GM12875 (cell line): Measurements from ENCODE around the gene TMEM151B.

ENCODE experiments used
- H3K4me3 ChIP-seq: one replicate; pipeline ENCODE4 v1.5.1; 2011; ENCODE audit warnings: low read depth, low read length, control low read depth
- TF ChIP-seq, protein P1 (sequence below): IDR thresholded peaks from 2 replicates; pipeline ENCODE4 v1.5.1; 2011; ENCODE audit warnings: low read depth, mild to moderate bottlenecking, control low read depth, inconsistent platforms, low read length, moderate library complexity, borderline replicate concordance; ENCODE audit not compliant: insufficient read depth

The TMEM151B gene

DNA sequence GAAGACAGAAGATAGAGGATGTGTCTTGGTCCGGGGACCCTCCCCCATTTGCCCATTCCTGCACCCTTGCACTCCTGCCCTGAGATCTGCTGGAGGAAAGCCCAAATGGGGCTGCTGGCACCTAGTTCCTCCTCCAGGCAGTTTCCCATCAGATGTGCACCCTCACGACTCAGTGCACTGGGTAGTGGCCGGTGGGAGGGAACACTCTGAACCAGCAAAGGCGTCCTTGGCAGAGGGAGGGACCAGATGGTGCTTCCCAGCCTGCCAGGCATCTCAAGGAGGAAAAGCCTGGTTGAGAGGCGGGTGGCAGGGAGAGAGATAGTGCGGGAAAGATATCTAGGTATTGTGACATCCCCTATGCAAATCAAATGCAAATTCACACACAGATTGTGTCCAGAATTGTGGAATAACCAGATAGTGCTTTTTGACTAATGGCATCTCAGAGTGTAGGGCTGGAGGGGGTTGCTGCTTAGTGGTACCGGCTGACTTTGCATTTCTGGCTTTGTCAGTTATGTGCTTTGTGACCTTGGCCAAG is 19.5 kb downstream of the TMEM151B start:
- H3K4me3 ChIP-seq = no peak overlapping the region
- TF ChIP-seq, protein P1, sequence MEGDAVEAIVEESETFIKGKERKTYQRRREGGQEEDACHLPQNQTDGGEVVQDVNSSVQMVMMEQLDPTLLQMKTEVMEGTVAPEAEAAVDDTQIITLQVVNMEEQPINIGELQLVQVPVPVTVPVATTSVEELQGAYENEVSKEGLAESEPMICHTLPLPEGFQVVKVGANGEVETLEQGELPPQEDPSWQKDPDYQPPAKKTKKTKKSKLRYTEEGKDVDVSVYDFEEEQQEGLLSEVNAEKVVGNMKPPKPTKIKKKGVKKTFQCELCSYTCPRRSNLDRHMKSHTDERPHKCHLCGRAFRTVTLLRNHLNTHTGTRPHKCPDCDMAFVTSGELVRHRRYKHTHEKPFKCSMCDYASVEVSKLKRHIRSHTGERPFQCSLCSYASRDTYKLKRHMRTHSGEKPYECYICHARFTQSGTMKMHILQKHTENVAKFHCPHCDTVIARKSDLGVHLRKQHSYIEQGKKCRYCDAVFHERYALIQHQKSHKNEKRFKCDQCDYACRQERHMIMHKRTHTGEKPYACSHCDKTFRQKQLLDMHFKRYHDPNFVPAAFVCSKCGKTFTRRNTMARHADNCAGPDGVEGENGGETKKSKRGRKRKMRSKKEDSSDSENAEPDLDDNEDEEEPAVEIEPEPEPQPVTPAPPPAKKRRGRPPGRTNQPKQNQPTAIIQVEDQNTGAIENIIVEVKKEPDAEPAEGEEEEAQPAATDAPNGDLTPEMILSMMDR = no peak

DNA sequence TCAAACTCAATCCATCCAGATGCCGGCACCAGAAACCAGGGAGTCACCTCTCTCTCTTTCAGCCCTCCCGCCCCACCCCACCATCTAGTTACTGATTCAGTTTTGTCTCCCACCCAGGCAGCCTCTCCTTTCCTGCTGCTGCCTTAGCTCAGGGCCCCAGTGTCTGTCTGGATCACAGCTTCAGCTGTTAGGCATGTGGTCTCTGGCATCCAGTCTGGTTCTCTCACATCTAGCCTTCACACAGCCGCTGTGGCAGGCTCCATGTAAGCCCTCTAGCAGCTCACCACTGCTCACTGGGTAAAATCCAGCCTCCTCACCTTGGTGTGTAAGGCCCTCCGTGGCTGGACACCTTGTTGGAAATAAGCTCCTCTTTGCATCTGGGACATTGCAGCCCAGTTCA is 21.6 kb downstream of the TMEM151B start:
- TF ChIP-seq, protein P1 = no peak
- no peak overlapping the region for H3K4me3 ChIP-seq

DNA sequence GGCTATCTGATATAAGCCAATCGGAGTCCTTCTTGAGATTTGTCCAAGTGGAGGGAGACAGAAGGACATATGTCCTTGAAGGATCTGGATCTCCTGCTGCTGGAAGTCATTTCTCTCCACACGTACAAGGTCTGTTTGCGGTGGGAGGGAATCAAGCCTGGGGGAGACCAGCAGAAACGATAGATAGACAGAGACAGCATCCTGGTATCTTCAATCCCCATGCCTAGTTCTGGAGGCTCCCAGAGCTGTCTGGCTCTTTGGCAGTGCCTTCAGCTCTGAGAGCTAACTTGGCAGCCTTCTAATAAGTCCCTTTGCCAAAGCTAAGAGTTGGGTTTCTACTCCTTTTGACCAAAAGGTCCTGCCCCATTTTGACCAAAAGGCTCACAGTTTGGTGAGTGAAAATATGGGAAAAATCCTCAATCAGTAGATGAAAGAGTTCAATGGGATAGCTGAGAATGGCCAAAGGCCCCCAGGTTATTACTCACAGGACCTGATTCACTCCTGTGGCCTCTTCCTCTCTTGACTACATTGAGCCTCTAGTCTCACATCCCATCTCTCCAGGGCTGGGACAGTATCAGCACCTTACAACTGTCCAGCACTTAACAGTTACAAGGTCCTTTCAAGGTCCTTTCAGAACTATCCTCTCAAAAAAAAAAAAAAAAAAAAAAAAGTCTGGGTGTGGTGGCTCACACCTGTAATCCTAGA is 22.6 kb downstream of the TMEM151B start:
- TF ChIP-seq, protein P1 = no peak
- no peak overlapping the region for H3K4me3 ChIP-seq

DNA sequence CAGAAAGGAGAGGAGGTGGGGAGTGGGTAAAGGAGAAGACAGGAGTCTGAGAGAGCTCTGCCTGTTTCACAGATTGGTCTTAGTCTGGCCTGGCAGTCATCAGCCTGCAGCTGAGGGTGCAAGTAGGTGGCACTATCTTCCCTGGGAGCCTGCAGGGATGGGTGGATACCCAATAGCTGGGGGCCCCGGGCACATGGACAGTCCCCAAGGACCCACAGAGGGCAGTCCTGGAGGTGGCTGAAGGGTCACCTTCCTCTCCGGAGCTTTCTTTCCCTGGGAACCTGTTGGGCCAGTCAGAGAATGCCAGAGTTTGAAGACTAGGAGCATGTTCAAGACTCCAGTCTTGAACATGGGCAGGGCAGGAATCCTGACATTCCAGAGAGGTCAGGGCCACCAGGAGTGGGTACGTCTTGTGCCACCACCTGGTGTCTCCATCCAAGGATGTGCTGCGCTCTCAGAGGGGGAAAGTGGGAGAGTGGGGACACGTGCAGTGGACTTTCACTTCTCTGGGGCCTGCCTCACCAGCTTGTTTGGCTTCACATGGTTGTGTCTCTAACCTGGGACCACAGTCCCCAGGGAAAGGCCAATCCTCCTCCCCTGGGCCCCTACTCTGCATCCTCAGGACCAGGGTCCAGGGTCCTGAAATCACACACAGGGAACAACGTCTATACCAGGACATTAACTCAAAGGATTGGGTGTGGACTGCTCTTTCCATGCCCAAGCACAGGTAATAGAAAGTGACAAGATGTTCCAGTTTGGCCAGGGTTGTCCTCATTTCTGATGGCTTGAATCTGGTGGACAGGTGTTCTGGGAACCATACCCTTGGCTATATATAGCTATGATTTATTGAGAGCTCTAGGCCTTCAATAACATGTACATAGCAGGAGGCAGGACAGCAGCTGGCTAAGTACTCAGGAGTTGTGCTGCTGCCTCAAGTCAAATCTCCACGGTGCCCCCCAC is 24.9 kb downstream of the TMEM151B start:
- TF ChIP-seq, protein P1 = no peak
- H3K4me3 ChIP-seq = no peak overlapping the region

DNA sequence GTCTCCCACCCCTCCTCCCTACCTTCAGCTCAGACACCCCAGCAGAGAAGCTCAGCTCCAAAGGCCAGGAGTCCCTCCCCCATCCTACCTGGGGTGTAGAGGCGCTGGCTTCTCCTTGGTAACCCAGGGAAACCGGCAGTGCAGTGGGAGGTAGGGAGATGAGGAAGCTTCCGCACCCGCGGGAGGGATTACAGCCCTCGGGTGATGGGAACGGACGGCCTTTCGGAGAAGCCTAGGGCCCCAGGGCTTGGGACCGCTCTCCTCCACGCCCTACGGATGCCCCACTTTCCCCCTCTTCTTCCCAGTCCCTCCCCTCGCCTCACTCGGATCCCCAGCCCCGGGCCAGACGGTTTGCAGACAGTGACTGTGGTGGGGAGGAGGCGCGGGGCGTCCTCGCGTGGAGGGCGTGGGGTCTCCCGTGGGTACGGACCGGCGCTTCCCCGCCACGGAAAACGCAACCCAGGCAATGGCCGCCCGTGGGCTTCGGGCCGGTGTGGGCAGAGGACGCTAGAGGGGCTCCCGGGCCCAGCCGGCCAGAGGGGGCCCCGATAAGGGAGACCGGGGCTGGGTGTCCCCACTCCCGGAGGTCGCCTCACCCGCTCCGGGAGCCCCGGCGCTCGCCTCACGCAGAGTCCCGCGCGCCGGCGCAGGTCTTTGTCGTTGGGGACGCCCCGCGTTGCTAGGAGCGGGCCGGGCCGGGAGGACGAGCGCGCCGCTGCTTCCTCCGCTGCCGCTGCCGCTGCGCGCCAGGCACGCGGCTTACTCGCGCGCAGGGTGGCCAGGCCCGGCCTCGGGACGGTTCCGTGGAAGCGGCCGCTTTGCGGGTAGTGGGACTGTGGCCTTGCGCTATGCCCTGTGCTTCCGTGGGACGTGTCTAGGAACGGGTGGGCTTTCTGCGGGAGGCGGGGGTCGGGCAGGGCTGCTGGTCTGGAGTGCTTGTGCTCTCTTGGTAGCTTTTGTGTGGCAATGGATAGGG is 27.1 kb downstream of the TMEM151B start:
- H3K4me3 ChIP-seq = no peak overlapping the region
- TF ChIP-seq, protein P1 = no peak

DNA sequence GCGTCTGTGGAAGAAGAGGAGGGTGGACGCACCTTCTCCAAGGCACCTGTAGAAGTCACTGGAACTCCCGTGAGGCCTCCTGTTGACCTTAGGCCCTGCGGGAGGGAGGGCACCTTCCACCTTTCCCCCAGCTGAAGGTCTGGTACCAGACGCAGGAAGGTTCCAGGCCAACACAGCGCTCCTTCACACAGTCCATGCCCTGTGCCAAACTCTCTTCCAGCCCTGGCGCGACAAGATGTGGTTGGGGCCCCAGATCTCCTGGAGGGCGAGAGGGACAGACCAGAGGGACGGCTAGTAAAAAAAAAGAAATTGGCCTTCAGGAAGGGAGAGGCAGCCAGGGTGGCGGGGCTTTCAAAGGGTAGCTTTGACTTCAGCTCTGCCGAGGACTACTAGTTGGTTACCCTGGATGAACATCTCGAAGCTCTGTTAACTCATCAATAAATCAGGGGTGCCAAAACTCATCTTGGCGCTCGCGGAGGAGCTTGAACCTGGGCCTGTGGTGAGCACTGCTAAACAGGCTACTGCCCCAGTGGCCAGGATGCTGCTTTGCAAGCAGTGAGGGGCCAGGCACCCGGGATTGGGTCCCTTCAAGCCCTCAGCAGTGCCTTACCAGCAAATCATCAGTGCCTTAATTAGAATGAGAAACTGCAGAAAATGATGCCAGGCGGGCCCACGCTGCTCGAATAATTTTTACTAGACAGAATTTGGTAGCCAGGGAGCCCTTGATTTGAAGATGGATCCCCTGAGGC is 28.0 kb downstream of the TMEM151B start:
- TF ChIP-seq, protein P1 = no peak
- H3K4me3 ChIP-seq = no peak overlapping the region
